NCI-H446 treated with DMSO at 0.1 percent for 48 hours (cell line): ENCODE measurements around the gene IL10RA.
"Not testable (repeated sequence)": the region's sequence is repeated elsewhere in the genome, so short reads cannot be mapped to it uniquely, and the experiment has no call there.

Experiments
- DNase-seq: peaks from one replicate; lab custom pipeline; 2025; lab: John Stamatoyannopoulos, UW

Gene IL10RA

DNA sequence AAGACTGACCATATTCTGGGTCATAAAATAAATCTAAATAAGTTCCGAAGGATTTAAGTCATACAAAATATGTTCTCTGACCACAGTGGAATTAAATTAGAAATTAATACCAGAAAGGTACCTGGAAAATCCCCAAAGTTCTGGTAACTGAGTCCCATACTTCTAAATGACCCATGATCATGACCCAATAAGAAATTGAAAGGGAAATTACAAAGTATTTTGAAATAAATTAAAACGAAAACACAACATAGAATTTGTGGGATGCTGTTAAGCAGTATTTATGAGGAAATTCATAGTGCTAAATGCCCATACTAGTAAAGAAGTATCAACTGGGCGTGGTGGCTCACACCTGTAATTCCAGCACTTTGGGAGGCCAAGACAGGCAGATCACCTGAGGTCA is 23.4 kb upstream of the IL10RA start:
- no peak for DNase-seq

DNA sequence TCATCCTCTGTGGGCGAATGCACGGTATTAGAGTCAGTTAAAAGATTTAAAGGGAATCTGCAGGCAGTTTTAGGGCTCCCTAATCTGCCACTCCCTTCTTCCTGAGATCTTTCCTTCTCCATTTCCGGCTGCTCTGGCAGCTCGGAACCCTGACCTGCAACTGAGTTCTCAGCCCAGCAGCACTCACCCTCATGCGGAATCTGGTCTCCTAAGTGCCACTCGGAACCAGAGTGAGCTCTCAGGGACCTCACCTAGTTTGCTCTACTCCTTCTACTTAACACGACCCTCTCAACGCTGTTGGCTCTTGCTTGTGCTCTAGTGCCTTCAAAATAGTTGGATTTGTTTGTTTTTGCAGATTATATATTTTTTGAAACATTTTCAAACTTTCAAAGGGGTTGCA is 19.3 kb upstream of the IL10RA start:
- no peak for DNase-seq

DNA sequence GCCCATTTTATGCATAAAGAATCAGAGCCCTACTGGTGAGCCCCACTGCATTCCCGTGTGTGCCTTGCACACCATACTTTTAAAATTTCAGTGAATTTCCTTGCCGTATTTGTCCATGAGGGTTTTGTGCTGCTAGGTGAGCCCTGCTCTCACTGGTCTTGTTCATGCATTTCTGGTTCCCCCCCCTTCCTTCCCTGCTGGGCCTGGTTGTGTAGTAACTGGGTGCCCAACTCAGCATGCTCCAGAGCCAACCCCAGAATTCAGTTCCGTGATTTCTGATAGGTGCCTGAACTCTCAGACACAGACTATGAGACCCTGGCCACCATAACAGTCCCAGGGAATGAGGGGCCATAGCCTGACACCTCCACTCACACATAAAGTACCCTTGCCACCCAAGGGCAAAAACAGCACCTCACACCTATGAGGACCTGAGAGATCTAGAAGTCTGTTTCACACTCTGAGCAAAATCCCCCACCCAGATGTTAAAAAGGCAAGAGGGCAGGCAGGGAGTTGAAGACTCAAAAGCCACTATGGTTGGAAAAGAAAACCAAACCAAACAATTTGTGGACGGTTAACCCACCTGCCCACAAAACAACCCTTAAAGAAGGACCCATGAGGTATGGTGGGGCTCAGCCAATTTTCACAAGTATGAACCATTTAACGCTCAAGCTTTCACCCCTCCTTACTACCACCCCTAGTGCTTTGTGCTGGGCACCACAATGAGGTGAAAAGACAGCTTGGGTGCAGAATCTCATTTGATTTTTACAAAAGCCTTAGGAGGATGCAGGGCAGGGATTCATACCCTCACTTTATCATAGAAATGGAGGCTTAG is 16.8 kb upstream of the IL10RA start:
- DNase-seq = no peak

DNA sequence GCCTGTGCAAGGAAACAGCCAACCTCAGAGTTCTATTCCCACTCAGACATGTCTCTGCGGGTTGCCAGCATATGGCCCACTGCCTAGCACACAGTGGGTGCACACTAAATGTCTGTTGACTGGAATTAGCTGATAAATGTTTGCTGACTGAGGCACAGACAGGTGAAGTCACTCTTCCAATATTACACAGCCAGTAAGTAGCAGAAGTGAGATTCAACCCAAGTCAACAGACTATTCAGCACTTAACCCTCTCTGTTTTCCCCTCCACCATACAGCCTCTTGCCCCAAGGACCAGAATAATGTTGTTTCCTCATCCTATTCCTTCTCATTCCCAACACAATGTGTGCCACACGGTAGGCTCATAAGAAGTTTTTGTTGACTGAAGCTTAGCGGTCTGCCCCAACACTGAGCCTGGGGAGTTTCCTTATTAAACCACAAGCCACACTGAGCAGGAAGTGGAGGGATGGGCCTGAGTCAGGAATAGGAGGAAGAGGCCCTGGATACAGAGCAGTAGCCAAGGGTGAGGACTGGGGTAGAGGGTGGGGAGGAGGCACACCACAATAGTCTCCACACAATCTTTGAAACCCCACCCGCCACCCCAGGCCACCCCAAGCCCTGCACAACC is 15.7 kb upstream of the IL10RA start:
- no peak for DNase-seq

DNA sequence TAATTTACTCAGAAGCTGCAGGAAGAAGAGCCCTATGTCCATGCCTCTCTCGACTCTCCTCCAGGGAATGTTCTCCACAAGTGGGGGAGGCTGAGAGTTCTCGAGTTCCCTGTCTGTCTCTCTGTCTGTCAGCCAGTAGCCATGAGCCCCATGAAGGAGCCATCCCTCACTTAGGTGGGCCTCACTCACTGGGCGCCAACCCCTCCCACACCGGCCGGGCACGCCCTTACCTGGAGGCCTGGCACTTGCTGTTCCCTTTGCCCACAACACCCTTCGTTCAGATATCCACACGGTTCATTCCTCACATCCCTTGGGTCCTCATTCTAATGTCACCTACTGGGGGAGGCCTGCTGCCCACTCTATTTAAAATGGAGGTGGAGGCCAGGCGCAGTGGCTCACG is 14.2 kb upstream of the IL10RA start:
- DNase-seq = no peak

DNA sequence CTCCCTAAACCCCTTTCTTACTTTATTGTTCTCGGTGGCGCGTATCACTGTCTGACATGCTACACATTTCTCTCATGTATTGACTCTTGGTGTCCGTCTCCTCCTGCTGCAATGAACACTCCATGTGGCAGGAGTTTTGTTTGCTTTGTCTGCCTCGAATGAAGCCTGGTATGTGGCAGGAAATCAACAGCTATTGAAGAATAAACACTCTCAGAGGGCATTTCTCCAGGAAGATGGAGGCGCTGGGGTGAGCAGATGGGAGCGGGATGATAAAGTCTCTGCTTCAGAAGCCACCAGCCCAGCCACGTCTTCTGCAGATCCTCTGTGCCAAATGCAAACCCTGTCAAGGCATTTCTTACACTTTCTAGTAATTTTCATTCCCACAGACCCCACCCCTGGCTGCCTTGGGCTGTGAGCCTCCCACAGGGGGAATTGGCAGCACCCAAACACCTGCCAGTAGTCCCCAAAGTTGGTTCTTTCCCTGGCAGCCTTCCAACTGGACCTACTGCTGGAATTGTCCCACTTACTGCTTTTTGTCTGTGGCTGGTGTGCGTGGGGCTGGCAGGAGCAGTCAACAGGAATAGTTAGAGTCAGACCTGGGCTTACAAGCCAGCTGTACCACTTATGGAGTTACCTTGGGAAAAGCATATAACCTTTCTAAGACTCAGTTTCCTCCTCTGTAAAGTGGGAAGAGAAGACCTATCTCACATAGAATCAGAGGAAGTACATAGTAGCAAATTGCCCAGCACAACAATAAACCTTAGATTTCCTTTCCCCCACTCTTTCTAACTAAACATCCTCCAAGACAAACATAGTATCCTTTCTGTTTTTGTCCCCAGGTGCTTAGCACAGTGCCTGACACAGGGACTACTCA is 13.3 kb upstream of the IL10RA start:
- peak; percentile 63 for DNase-seq

DNA sequence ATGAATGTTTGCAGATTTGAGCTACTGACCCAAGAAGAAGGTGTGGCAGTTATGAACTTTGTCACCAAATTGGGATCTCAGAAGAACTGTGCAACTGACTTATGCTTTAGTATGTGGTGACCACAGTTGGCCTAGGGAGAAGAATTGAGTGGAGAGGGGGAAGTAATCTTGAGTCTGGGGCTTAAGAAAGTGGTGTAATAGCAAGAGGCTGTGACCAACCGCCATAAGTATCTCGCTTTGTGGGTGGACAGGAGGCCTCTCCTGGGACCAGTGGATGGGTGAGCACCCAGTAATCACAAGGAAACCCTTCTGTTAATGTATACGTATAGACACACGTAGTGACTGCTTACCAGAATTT is 12.7 kb upstream of the IL10RA start:
- DNase-seq = no peak

DNA sequence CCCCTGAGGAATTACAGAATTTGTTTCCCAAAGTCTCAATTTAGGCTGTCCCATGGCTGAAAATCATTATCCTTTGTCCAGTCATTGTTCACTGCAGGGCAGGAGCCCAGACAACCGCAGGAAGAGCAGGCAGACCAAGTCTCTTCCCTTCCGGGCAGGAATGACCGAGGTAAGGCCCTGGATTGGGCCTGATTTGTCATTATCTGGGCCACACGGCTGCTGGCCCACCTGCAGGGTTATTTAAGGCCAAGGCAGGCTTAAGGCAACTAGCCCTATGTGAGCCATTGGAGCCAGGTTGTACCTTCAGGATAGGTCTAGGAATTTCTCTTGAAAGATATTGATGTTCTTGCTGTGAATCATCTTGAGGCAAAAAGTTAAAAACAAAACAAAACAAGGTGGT is 9.7 kb upstream of the IL10RA start:
- DNase-seq = no peak

DNA sequence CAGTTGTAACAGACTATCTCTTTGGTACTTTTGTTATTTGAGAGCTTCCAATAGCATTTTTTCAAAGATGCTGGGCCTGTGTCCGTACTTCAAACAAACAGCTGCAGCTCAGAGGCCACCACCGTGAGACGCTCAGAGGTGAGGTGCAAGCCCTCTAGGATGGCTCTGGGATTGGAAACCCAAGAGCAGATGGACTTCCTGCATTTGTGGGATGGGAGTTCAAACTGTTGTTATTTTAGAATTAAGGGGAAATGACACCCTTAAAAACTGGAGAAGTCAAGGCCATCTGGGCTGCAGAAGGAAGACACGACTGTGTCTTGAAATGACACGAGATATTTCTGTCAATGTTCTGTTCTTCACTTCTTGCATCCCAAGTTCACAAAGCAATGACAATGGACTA is 9.2 kb upstream of the IL10RA start:
- DNase-seq = no peak

DNA sequence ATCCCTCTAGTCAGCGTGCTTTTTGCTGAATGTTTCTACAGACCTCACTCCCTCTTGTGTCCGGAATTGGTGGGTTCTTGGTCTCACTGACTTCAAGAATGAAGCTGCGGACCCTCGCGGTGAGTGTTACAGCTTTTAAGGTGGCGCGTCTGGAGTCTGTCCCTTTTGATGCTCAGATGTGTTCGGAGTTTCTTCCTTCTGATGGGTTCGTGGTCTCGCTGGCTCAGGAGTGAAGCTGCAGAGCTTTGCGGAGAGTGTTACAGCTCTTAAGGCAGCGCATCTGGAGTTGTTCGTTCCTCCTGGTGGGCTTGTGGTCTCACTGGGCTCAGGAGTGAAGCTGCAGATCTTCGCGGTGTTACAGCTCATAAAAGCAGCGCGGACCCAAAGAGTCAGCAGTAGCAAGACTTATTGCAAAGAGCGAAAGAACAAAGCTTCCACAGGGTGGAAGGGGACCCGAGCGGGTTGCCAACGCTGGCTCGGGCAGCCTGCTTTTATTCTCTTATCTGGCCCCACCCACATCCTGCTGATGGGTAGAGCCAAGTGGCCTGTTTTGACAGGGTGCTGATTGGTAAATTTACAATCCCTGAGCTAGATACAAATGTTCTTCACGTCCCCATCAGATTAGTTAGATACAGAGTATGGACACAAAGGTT is 8.5 kb upstream of the IL10RA start:
- DNase-seq = not testable (repeated sequence)

DNA sequence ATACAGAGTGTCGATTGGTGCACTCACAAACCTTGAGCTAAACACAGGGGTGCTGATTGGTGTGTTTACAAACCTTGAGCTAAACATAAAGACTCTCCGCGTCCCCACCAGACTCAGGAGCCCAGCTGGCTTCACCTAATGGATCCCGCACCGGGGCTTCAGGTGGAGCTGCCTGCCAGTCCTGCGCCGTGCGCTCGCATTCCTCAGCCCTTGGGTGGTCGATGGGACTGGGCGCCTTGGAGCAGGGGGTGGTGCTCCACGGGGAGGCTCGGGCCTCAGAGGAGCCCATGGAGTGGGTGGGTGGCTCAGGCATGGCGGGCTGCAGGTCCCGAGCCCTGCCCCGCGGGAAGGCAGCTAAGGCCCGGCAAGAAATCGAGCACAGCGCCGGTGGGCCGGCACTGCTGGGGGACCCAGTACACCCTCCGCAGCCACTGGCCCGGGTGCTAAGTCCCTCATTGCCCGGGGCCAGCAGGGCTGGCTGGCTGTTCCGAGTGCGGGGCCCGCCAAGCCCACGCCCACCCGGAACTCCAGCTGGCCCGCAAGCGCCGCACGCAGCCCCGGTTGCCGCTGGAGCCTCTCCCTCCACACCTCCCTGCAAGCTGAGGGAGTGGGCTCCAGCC is 7.8 kb upstream of the IL10RA start:
- not testable (repeated sequence) for DNase-seq

DNA sequence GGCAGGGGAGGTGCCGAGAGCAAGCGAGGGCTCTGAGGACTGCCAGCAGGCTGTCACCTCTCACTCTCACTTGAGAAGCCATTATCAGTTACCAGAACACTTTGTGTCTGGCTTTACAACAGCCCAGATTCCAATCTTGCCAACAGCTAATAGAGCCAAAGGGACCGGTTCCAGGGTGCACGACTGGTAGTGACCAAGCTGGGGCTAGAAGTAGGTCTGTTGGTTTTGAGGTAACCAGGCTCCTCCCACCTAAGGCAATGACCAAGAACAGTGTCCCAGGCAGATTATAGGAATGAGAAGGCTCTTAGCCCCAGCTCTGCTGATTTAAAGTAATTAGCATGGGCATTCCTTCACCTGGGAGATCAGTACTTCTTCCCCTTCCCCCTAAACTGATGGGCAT is 7.2 kb upstream of the IL10RA start:
- no peak for DNase-seq

DNA sequence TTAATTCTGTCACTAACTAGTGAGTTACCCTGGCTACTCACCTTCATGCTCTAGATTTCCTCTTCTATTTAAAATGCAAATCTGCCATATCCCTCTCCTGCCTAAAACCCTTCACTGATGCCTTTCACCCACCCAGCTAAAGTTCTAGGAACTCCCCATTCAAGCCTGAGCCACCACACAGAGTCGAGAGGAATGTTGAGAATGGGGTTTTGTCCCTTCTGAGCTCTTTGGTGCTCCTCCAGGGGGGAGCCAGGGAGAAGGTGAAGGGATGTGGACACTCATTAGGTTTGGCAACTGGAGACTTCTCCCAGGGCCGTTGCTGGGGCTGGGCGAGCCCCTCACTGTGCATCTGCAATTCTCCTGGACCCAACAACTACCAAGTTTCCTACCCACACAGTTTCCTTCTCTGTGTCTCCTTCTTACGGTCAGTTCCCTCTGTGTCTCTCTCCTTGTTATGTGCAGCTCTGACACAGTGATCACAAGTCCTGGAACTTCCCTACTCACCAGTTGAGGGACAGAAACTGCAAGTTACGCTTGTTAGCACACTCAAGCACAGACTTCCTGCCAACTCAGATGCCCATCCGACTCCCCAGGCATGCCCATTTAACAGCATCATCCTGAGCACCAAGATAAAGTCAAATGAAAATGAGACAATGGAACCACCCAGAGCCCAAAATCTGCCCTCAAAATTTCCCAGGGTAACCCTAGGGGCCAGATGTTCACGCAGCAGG is 6.5 kb upstream of the IL10RA start:
- no peak for DNase-seq

DNA sequence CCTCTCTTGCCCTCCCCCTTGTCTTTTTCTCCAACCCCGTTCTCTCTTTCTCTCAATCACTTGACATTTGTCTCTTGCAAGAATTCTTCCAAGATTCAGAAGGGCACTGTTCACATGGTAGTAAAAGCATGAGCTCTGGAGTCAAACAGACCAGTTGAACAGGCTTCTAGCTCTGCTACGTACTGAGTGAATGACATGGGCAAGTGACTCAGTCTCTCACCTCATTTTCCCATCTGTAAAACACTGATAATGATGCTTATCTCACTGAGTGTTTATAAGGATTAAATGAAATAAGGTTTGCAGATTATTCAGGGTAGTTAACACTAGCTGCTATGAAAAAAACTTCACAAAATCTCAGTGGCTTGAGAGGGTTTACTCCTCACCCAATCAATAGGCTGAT is 5.9 kb upstream of the IL10RA start:
- DNase-seq = no peak

DNA sequence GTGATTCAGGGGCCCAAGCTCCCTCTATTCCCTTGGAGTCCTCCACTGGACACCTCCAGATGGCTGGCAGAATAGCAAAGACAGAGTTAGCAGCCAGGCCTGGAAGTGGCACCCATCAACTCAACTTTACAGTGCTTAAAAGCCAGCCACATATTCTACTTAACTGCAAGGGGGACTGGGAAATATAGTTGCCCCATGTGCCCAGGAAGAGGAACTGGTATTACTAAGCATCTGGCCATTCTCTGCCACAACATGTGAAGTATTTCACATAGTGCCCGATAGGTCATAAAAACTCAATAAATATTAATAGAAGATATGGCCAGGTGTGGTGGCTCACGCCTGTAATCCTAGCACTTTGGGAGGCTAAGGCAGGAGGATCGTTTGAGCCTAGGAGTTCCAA is 5.5 kb upstream of the IL10RA start:
- DNase-seq = no peak

DNA sequence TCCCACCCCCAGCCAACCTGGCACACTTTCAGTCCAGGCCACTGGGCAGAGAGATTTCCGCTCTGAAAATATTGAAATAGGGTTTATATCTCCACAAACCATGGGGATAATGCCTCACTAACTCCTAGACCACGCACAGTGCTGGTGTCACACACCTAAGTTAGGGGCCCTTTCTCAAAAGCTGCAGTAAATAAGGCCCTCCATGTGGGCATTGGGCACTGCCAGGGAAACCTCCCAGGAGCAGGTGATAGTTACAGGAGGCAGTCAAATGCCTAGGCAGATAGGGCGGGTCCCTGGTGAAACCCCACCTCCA is 3.1 kb upstream of the IL10RA start:
- no peak for DNase-seq

DNA sequence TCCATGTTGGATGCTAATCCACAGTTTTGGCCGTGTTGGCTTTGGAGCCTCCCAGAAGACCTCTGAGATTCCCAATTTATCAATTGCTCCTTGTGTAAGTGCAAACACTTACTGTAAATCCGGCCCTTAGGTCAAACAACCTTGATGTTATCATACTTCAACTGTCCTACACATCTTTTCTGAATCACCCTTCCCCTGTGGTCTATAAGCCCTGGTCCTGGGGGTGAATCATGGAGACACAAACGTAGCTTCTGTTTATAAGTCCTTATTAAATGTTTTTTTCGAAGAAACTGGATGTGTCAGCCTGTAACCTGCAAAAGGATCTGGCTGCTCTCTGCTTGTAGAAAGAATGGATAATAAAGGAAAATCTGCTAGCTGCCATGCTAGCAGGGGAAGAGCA is 1.7 kb upstream of the IL10RA start:
- no peak for DNase-seq

DNA sequence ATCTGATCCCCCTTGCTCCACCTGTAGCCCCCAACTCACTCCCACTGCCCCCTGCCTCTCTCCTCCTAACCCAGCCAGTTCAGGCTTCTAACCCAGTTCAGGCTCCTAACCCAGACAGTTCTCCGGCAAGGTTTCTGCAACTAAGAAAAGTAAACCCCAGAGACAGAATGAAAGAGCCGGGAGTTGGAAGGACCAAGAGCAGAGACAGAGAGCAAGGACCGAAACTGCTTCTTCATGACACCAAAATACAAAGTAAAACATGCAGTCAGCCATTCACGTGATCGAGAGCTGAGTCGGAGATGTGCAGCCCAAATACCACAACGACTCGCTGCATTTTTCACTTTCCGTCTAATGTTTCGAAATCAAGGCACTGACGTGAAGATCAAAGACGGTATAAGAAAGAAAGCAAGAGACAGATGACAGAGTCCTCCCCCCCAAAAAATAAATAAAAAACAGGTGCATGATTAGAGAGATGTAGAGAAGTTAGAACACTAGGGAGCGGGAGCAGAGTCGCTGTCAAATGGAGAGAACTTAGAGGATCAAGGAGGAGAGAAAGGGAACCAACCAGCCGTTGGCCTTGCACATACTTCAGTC is 884 bp downstream of the IL10RA start:
- DNase-seq = no peak

DNA sequence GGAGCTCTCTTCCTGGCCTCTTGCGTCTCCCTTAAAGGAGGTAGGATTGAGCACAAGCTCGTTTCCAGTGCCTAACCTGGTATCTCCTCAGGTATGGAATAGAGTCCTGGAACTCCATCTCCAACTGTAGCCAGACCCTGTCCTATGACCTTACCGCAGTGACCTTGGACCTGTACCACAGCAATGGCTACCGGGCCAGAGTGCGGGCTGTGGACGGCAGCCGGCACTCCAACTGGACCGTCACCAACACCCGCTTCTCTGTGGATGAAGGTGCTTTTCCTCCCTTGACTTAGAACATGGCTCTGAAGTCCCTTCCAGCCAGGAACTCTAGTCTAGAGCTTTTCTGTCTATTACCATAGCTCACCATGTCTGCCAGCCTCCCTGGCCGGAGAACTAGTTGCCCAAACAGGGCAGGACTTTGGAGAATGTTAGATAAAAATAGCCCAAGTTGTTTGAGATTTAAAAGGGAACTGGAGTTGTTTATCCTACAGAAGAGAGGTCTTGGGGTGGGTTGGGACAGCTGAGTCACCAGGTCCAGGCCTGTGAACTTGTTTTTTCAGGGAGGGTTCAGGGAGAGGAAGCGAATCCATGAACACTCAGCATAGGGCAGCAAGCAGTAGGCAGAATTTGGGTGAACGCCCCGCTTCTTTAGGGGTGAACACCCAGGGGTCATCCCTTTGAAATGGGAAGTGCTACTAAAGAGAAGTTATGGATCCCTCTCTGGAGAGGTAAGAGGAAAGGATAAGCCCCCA is 3.3 kb downstream of the IL10RA start:
- no peak for DNase-seq

DNA sequence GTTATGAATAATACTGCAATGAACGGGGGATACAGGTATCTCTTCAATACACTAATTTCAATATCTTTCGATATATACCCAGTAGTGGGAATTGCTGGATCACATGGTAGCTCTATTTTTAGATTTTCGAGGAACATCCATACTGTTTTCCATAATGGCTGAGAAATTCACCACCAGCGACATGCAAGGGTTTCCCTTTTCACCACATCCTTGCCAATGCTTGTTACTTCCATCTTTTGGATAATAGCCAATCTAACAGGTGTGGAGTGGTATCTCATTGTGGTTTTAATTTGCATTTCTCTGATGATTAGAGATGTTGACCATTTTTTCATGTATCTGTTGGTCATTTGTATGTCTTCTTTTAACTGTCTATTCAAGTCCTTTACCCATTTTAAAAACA is 5.9 kb downstream of the IL10RA start:
- DNase-seq = no peak
